Right lobe of liver (tissue), 6 donors: ENCODE data around the gene YLPM1. TPM values are rescaled to one million over a fixed set of nuclear protein-coding genes. Genes with fewer than 3 reads are reported as not detected.

Experiments
- ATAC-seq, 4 donors: fragments of 200-7000 bp; cut with Tn5 transposase; one replicate each; pipeline ENCODE4 v1.9.1; 2020; ENCODE audit warnings: mild to moderate bottlenecking in 4 of 4, moderate library complexity in 4 of 4
- DNase-seq, 3 donors: peaks; one replicate each; pipeline ENCODE4 v3.0.0-alpha.2; 2020
- H3K27ac ChIP-seq, 3 donors: fragments of 200-600 bp; one replicate each; pipeline ENCODE4 v1.8.0; 2022
- H3K27me3 ChIP-seq, 2 donors: fragments of 200-600 bp; one replicate each; pipeline ENCODE4 v1.8.0; 2022
- H3K36me3 ChIP-seq, 4 donors: fragments of 200-600 bp; sonication (generic) in 1 of 4; one replicate each; pipeline versions ENCODE4 v1.5.1 to v1.8.0; 2017 to 2022; ENCODE audit warnings: control low read depth in 1 of 4
- H3K4me1 ChIP-seq, 4 donors: fragments of 200-600 bp; sonication (generic) in 1 of 4; one replicate each; pipeline versions ENCODE4 v1.5.1 to v1.8.0; 2017 to 2022; ENCODE audit warnings: control low read depth in 1 of 4
- H3K4me3 ChIP-seq, 3 donors: fragments of 200-600 bp; one replicate each; pipeline ENCODE4 v1.8.0; 2022
- H3K9me3 ChIP-seq, 4 donors: fragments of 200-600 bp; sonication (generic) in 1 of 4; one replicate each; pipeline versions ENCODE4 v1.5.1 to v1.8.0; 2017 to 2022; ENCODE audit warnings: control low read depth in 1 of 4
- POLR2A ChIP-seq: fragments of 450-650 bp; IDR thresholded peaks from one replicate; pipeline ENCODE4 v1.6.1; 2017; ENCODE audit warnings: antibody characterized with exemption, mild to moderate bottlenecking
- WGBS: methylation state at CpG from one replicate; pipeline ENCODE4 v1.1.6; 2018; ENCODE audit warnings: low coverage, low lambda C conversion rate; ENCODE audit not compliant: insufficient coverage; ENCODE audit errors: missing lambda C conversion rate; 5-methylcytosine and 5-hydroxymethylcytosine counted together
- intact Hi-C, 2 donors: fragments of 100-400 bp; cut with DNase I; formaldehyde crosslinking; loops; one replicate each; pipeline versions ENCODE4 v1.11.2 to v1.14.1; 2022
- total RNA-seq, 6 experiments: library from RNA; depleted of rRNA in 2 of 6; stranded (reverse); fragments of >200 nt in 2 of 6; fragmentation: NEBNext Ultra II Directional in 3 of 6; extraction: Animal tissue kit (Norgen Biotek cat#: 25700) in 3 of 6; gene quantifications; one replicate each; pipeline versions ENCODE4 v1.1.0 to v1.2.4, GENCODE V29; 2016 to 2023
- TF ChIP-seq, protein P1 (sequence below), 4 donors: fragments of 200-600 bp in 3 of 4; fragments of 450-650 bp in 1 of 4; IDR thresholded peaks; one replicate each; pipeline versions ENCODE4 v1.5.1 to v1.8.0; 2016 to 2022; ENCODE audit warnings: antibody characterized with exemption in 4 of 4, mild to moderate bottlenecking in 2 of 4
- donor health status: DM: no; HTN: yes; CAD: no.
- donor health status: DM: no; HTN: no; CAD: no.
- donor health status: DM: no; HTN: no; CAD: no.
- donor health status: DM: no; HTN: yes; CAD: no.
- donor health status: DM: no; HTN: yes; CAD: no.

Gene YLPM1
- total RNA-seq, 6 experiments from 2014 or later = 14.8 to 20.0 (median 17.1) TPM

DNA sequence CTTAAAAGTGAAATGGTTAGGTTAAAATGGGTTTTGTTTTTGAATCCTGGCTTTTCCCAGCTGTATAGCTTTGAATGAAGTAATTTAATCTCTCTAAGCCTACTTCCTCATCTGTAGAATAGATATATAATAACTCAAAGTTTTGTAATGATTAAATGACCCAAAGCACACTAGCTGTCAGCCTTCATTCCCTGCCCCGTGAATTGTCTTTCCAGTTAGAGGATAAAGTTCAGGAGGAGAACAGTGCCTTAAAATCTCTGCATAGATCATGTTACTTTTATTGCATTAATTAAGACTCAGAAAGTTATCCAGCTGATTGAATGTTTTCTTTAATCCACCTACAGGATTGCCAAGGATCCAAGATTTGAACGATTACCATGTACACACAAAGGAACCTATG lies 30.7 kb upstream of the YLPM1 start:
- Histone ChIP-seq H3K27ac (no peak overlapping the region), H3K36me3 (peaks cover 4 to 50% (median 15%) of the 10 kb centered on the region in 4 donors), H3K27me3 (no peaks in the 10 kb centered on the region), H3K9me3 (no peaks in the 10 kb centered on the region), H3K4me1 (no peaks in the 10 kb centered on the region), H3K4me3 (no peak overlapping the region)
- ATAC-seq = no peak
- 88% methylated on average over 2 of the region's 2 CpGs for WGBS
- intact Hi-C loops = no loop called here
- DNase-seq = no peak
- no peak for TF ChIP-seq POLR2A
- TF ChIP-seq, protein P1, sequence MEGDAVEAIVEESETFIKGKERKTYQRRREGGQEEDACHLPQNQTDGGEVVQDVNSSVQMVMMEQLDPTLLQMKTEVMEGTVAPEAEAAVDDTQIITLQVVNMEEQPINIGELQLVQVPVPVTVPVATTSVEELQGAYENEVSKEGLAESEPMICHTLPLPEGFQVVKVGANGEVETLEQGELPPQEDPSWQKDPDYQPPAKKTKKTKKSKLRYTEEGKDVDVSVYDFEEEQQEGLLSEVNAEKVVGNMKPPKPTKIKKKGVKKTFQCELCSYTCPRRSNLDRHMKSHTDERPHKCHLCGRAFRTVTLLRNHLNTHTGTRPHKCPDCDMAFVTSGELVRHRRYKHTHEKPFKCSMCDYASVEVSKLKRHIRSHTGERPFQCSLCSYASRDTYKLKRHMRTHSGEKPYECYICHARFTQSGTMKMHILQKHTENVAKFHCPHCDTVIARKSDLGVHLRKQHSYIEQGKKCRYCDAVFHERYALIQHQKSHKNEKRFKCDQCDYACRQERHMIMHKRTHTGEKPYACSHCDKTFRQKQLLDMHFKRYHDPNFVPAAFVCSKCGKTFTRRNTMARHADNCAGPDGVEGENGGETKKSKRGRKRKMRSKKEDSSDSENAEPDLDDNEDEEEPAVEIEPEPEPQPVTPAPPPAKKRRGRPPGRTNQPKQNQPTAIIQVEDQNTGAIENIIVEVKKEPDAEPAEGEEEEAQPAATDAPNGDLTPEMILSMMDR (IDR thresholded peaks at IDR 0.05) = no peak

DNA sequence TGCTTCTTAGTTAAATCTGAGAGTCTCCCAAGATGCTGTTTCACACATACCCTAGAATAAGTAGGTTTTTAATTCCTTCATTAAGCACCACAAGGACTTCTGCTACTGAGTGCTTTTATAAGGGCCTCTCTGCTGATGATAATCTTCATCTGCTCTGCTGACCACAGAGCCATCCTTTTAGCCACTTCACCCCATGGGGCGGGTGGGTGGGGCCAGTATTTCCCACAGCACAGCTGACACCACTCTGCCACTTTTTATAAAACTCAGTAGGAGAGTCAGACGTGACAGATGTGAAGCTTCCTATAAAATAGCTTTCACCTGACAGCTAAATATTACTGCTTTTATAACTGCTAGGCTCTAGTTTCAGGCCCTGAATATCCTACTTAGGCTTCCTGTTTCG lies 29.9 kb upstream of the YLPM1 start:
- intact Hi-C loops = no loop called here
- Histone ChIP-seq H3K9me3 (no peaks in the 10 kb centered on the region), H3K27ac (no peak overlapping the region), H3K4me3 (no peak overlapping the region), H3K36me3 (peaks cover 4 to 50% (median 15%) of the 10 kb centered on the region in 4 donors), H3K4me1 (no peaks in the 10 kb centered on the region), H3K27me3 (no peaks in the 10 kb centered on the region)
- ATAC-seq (no peak), DNase-seq (no peak)
- 88% methylated on average over 3 of the region's 3 CpGs for WGBS
- no peak for TF ChIP-seq POLR2A
- TF ChIP-seq, protein P1 (IDR thresholded peaks at IDR 0.05) = no peak

DNA sequence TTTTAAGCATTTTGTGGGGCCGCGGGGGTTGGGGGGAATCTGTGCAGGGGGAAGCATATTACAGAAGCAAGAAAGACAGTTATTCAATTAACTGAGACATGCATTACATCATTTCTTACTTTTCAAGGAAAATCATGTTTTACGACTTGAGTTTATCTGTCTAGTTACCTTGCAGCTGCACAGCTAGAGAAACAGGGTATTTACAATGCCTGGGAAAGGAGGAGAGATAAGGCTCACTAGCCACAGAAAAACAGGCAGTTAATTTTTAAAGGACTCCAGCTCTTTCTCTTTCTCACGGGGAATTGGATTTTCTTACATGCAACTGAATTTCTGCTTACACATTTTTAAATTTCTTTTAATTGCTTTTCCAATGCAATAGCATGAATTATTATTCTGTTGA lies 28.0 kb upstream of the YLPM1 start:
- H3K9me3 ChIP-seq = no peaks in the 10 kb centered on the region
- intact Hi-C loops = no loop called here
- no peaks in the 10 kb centered on the region for H3K27me3 ChIP-seq
- no peaks in the 10 kb centered on the region for H3K4me1 ChIP-seq
- DNase-seq = no peak
- no peak overlapping the region for H3K27ac ChIP-seq
- no peak for ATAC-seq
- 93% methylated on average over 4 of the region's 4 CpGs for WGBS
- no peak overlapping the region for H3K4me3 ChIP-seq
- TF ChIP-seq POLR2A = no peak
- TF ChIP-seq, protein P1 (IDR thresholded peaks at IDR 0.05) = no peak
- peaks cover 4 to 55% (median 15%) of the 10 kb centered on the region in 4 donors for H3K36me3 ChIP-seq

DNA sequence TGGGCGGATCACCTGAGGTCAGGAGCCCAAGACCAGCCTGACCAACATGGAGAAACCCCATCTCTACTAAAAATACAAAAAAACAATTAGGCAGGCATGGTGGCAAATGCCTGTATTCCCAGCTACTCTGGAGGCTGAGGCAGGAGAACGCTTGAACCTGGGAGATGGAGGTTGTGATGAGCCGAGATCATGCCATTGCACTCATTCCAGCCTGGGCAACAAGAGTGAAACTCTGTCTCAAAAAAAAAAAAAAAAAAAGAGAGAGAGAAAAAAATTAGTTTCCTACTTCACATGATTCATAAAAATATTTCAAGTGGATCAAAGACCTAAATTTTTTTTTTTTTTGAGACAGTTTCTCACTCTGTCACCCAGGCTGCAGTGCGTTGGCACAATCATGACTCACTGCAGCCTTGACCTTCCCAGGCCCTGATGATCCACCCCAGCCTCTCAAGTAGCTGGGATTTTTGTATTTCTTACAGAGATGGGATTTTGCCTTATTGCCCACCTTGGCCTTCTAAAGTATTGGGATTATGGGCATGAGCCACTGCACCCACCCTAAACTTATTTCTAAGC lies 25.3 kb upstream of the YLPM1 start:
- Histone ChIP-seq H3K9me3 (no peaks in the 10 kb centered on the region), H3K27ac (no peak overlapping the region), H3K4me1 (no peaks in the 10 kb centered on the region), H3K4me3 (no peak overlapping the region), H3K36me3 (peaks cover 2 to 42% (median 12%) of the 10 kb centered on the region in 4 donors), H3K27me3 (no peaks in the 10 kb centered on the region)
- ATAC-seq = no peak
- TF ChIP-seq, protein P1 (IDR thresholded peaks at IDR 0.05) = no peak
- no peak for TF ChIP-seq POLR2A
- intact Hi-C loops = no loop called here
- no peak for DNase-seq
- 91% methylated on average over 4 of the region's 4 CpGs for WGBS
